Left lung (tissue), 10 donors: ENCODE measurements around the gene COL20A1. TPM values are rescaled to one million over a fixed set of nuclear protein-coding genes. Genes with fewer than 3 reads are reported as not detected.

ENCODE experiments used
- ATAC-seq: fragments of 200-7000 bp; cut with Tn5 transposase; one replicate; pipeline ENCODE4 v1.9.1; 2020; ENCODE audit warnings: moderate library complexity
- DNase-seq, 4 donors: peaks; one replicate each; pipeline ENCODE4 v3.0.0-alpha.2; 2013 to 2020
- H3K27ac ChIP-seq, 2 donors: fragments of 200-600 bp; sonication (generic) in 1 of 2; one replicate each; pipeline versions ENCODE4 v1.5.0 to v1.8.0; 2020 to 2021
- H3K27me3 ChIP-seq, 2 donors: fragments of 200-600 bp; sonication (generic) in 1 of 2; one replicate each; pipeline versions ENCODE4 v1.5.0 to v1.8.0; 2020 to 2021
- H3K36me3 ChIP-seq, 2 donors: fragments of 200-600 bp; sonication (generic) in 1 of 2; one replicate each; pipeline versions ENCODE4 v1.5.0 to v1.8.0; 2020 to 2021
- H3K4me1 ChIP-seq, 2 donors: fragments of 200-600 bp; one replicate each; pipeline ENCODE4 v1.8.0; 2021
- H3K4me3 ChIP-seq, 2 donors: fragments of 200-600 bp; sonication (generic) in 1 of 2; one replicate each; pipeline versions ENCODE4 v1.5.0 to v1.8.0; 2020 to 2021; ENCODE audit warnings: mild to moderate bottlenecking in 1 of 2
- H3K9me3 ChIP-seq, 2 donors: fragments of 200-600 bp; sonication (generic) in 1 of 2; one replicate each; pipeline versions ENCODE4 v1.5.0 to v1.8.0; 2020 to 2021
- intact Hi-C, 2 donors: fragments of 100-400 bp; cut with DNase I; formaldehyde crosslinking; loops; one replicate each; pipeline versions ENCODE4 v1.11.2 to v1.14.2; 2022
- polyA plus RNA-seq, 6 donors: library from polyadenylated mRNA; unstranded; fragments of 120-200 nt; gene quantifications; one replicate each; pipeline ENCODE4 v1.2.1, GENCODE V29; 2013; ENCODE audit not compliant: insufficient read length in 6 of 6
- total RNA-seq, 2 donors: library from RNA; stranded (reverse); fragmentation: NEBNext Ultra II Directional; extraction: Animal tissue kit (Norgen Biotek cat#: 25700); gene quantifications; one replicate each; pipeline ENCODE4 v1.2.1, GENCODE V29; 2021
- TF ChIP-seq, protein P1 (sequence below), 2 donors: fragments of 200-600 bp; sonication (generic) in 1 of 2; IDR thresholded peaks; one replicate each; pipeline versions ENCODE4 v1.5.0 to v1.8.0; 2021; ENCODE audit warnings: antibody characterized with exemption in 2 of 2
- donor health status: DM: no; HTN: yes; CAD: no.
- donor health status: DM: no; HTN: no; CAD: no.

The COL20A1 gene
- total and polyA plus RNA-seq, 8 donors = 0.08 to 0.31 (median 0.24) TPM; not detected in 2

DNA sequence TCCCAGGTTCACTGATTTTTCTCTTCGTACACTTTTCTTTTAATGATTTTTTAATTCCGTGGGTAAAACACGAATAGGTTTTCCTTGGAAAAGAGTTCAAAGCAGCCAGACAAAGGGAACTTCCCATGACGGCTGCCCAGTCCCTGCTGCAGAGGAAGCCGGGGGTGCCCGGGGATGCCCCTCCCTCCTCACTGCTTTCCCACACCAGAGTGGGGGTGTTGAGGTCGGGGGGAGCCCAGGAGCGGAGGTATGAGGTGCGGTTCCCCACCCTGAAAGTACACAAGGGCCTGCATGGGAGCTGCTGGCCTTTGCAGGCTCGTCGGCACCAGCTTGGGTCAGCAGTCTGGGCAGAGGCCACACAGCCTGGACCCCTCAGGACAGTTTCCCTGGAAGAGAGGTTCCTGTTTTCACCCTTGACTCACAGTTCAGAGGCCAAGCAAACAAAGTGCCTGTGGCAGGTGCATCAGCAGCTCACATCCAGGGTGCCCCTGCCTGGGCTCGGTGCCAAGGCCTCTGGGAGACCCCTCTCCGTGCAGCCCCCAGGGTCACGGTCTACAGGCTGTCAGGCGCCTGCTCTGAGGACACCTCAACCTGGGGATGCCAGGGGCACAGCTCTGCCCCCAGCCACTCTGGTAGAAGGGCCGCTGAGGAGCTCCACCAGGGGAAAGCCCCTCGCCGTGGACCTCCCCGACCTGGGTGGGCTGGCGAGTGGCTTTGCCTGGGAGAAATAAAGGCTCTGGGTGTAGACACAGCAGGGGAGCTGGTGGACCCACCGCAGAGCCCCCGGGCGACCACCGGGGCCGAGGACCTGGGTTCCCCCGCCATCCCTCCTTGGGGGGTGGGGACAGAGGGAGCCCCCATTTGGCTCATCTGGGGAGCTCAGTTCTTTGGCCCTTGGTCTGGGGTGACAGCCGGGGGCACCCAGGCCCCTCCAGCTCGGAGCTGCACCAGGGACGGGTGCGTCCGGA is 83.6 kb downstream of the COL20A1 start:
- peak in 1 of 4 donors; percentile 56 for DNase-seq
- H3K27ac ChIP-seq = no peak overlapping the region
- ATAC-seq = no peak
- no peaks in the 10 kb centered on the region for H3K4me1 ChIP-seq
- TF ChIP-seq, protein P1, sequence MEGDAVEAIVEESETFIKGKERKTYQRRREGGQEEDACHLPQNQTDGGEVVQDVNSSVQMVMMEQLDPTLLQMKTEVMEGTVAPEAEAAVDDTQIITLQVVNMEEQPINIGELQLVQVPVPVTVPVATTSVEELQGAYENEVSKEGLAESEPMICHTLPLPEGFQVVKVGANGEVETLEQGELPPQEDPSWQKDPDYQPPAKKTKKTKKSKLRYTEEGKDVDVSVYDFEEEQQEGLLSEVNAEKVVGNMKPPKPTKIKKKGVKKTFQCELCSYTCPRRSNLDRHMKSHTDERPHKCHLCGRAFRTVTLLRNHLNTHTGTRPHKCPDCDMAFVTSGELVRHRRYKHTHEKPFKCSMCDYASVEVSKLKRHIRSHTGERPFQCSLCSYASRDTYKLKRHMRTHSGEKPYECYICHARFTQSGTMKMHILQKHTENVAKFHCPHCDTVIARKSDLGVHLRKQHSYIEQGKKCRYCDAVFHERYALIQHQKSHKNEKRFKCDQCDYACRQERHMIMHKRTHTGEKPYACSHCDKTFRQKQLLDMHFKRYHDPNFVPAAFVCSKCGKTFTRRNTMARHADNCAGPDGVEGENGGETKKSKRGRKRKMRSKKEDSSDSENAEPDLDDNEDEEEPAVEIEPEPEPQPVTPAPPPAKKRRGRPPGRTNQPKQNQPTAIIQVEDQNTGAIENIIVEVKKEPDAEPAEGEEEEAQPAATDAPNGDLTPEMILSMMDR (IDR thresholded peaks at IDR 0.05) = no peak
- intact Hi-C loops = no loop called here
- peaks cover 19 to 94% of the 10 kb centered on the region in 2 donors for H3K27me3 ChIP-seq
- no peaks in the 10 kb centered on the region for H3K9me3 ChIP-seq
- H3K36me3 ChIP-seq = no peaks in the 10 kb centered on the region
- H3K4me3 ChIP-seq = no peak overlapping the region

DNA sequence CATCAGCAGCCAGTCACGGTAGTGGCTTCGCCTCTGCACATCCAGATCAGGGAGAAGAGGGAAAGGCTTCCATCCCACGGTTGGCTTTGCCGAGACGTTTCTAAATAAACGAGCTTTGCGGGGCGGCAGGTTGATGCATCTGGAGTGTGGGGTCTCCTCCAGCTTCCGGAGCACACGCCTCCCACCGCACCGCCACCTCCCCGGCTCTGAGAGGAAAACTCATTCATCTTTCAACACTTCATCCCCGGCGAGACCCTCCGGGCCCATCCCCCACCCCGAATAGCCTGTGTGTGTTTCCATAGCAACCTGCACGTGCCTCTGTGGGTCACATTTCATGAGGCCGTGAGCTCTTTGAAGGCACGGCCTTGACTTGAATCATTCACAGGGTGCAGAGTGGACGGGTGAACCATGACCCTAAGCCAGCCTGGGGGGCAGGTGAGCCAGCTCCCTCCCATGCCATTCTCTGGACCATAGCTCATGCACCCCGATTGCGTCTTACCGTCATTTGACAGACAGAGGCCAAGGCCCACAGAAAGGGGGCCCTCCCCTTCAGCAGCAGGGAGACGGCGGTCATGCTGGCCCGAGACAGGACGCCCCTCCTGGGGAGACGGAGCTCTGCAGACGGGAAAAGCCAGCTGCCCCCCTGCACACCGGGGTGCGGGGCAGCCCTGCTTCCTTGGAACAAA is 84.4 kb downstream of the COL20A1 start:
- DNase-seq (peak in 2 of 4 donors; percentile 41 to 51), ATAC-seq (no peak)
- TF ChIP-seq, protein P1 (IDR thresholded peaks at IDR 0.05) = no peak
- Histone ChIP-seq H3K9me3 (no peaks in the 10 kb centered on the region), H3K4me1 (no peaks in the 10 kb centered on the region), H3K27me3 (peaks cover 19 to 97% of the 10 kb centered on the region in 2 donors), H3K4me3 (no peak overlapping the region), H3K36me3 (no peaks in the 10 kb centered on the region), H3K27ac (no peak overlapping the region)
- intact Hi-C loops = no loop called here

DNA sequence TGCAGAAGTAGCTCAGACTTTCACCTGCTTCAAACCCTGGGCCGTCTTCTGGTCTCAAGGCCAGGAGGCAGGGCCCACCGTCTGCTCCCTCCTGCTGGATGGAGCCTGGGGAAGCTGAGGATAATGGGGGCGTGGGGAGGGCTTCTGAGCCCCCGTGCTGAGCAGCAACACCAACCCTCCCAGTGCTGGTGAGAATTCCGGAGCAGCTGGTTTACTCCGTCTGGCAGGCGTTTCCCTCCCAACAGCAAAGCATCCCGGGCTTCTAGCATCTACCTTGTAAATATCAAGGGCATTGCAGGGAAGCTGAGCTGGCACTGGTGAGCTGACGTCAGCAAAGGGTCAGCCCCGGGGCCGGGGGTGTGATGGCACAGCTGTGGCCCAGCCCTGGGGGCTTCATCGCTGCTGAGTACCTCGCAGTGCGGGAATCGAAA is 85.0 kb downstream of the COL20A1 start:
- Histone ChIP-seq H3K36me3 (no peaks in the 10 kb centered on the region), H3K4me1 (no peaks in the 10 kb centered on the region), H3K9me3 (no peaks in the 10 kb centered on the region), H3K27me3 (peaks cover 19 to 97% of the 10 kb centered on the region in 2 donors), H3K27ac (no peak overlapping the region), H3K4me3 (no peak overlapping the region)
- DNase-seq (peak in 1 of 4 donors; percentile 58), ATAC-seq (no peak)
- TF ChIP-seq, protein P1 (IDR thresholded peaks at IDR 0.05) = no peak
- intact Hi-C loops = no loop called here

DNA sequence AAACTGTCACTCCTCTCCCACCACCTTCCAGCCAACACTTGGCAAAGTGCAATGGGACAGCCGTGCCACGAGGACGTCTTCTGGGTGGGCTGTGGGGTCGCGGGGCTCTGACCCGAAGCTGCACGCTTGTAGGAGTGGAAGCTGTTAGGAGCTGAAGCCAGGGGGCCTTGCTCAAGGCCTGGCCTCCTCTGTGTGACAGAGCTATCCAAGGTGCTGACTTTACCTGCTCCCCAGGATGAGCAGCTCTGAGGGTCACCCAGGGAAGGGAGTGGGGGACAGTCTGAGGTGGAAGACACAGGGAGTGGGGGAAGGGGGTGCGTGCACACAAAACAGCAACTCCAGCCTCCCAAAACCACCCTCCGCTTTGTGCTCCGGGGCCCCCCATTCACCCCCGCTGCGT is 85.6 kb downstream of the COL20A1 start:
- peaks cover 19 to 97% of the 10 kb centered on the region in 2 donors for H3K27me3 ChIP-seq
- DNase-seq (peak in 1 of 4 donors; percentile 47), ATAC-seq (no peak)

More for the DNA sequence above, 85.6 kb downstream of the COL20A1 start:
- TF ChIP-seq, protein P1 (IDR thresholded peaks at IDR 0.05) = no peak
- H3K27ac ChIP-seq = no peak overlapping the region
- H3K9me3 ChIP-seq = no peaks in the 10 kb centered on the region
- no peaks in the 10 kb centered on the region for H3K4me1 ChIP-seq
- no peaks in the 10 kb centered on the region for H3K36me3 ChIP-seq
- intact Hi-C loops = no loop called here
- H3K4me3 ChIP-seq = no peak overlapping the region
